NCI-H187 treated with DMSO at 0.1 percent for 48 hours (cell line): ENCODE measurements around the gene CCDC92B.

Source experiments
- DNase-seq: peaks from one replicate; lab custom pipeline; 2025; lab: John Stamatoyannopoulos, UW

Gene CCDC92B

GRCh38 chr17:2721603-2722002 is 27.8 kb downstream of the CCDC92B start:
- DNase-seq: no peak

GRCh38 chr17:2719861-2720260 is 29.6 kb downstream of the CCDC92B start:
- DNase-seq: no peak

- DNase-seq: no peak
Measured at GRCh38 chr17:2718150-2718938, 31.1 kb downstream of the CCDC92B start.

GRCh38 chr17:2716649-2717048 is 32.8 kb downstream of the CCDC92B start:
- no peak for DNase-seq

- no peak for DNase-seq
Measured at GRCh38 chr17:2713881-2714280, 35.6 kb downstream of the CCDC92B start.

- no peak for DNase-seq
Measured at GRCh38 chr17:2712300-2713043, 37.0 kb downstream of the CCDC92B start.

- no peak for DNase-seq
Measured at GRCh38 chr17:2711608-2712299, 37.7 kb downstream of the CCDC92B start, which contains the start of gene CLUH. TSS of gene CLUH (minus strand) at chr17:2711764. CDS start at chr17:2711661, 103 bp downstream.

- no peak for DNase-seq
Measured at GRCh38 chr17:2710803-2711607, 38.4 kb downstream of the CCDC92B start.

- no peak for DNase-seq
Measured at GRCh38 chr17:2710071-2710802, 39.2 kb downstream of the CCDC92B start.

GRCh38 chr17:2709183-2709661 is 40.2 kb downstream of the CCDC92B start:
- no peak for DNase-seq

- no peak for DNase-seq
Measured at GRCh38 chr17:2708585-2709182, 40.8 kb downstream of the CCDC92B start.

- no peak for DNase-seq
Measured at GRCh38 chr17:2707721-2708584, 41.5 kb downstream of the CCDC92B start.

- no peak for DNase-seq
Measured at GRCh38 chr17:2706911-2707510, 42.4 kb downstream of the CCDC92B start.

GRCh38 chr17:2705888-2706795 is 43.3 kb downstream of the CCDC92B start:
- no peak for DNase-seq

- no peak for DNase-seq
Measured at GRCh38 chr17:2705263-2705662, 44.2 kb downstream of the CCDC92B start.

- no peak for DNase-seq
Measured at GRCh38 chr17:2704890-2705248, 44.6 kb downstream of the CCDC92B start.

GRCh38 chr17:2704031-2704889 is 45.2 kb downstream of the CCDC92B start:
- no peak for DNase-seq
